ENCODE measurements around the gene TBL1XR1. TPM values are rescaled to one million over a fixed set of nuclear protein-coding genes. Genes with fewer than 3 reads are reported as not detected.
A peak's percentile ranks its signal among the peaks of the same experiment; 100 is the strongest.

TBL1XR1 gene
- total RNA-seq, 1 donor from 2014 or later = 203 TPM

GRCh38 chr3:177236704-177237103 is 39.4 kb upstream of the TBL1XR1 start:
- Histone ChIP-seq H3K4me3 (ENCODE audit: low read depth, low read length) (no peak overlapping the region), H3K36me3 (ENCODE audit: control insufficient read depth, insufficient read depth, low read length) (no peaks in the 10 kb centered on the region), H3K27me3 (ENCODE audit: control insufficient read depth, insufficient read depth, low read length) (no peaks in the 10 kb centered on the region)
- DNase-seq (ENCODE audit: low read depth) = peak; percentile 38
- TF ChIP-seq CTCF (IDR thresholded peaks at IDR 0.05; ENCODE audit: insufficient read depth, low read length, severe bottlenecking) = no peak
- no peak for FAIRE-seq

- TF ChIP-seq CTCF (IDR thresholded peaks at IDR 0.05; ENCODE audit: insufficient read depth, low read length, severe bottlenecking) = no peak
- Histone ChIP-seq H3K4me3 (ENCODE audit: low read depth, low read length) (no peak overlapping the region), H3K27me3 (ENCODE audit: control insufficient read depth, insufficient read depth, low read length) (no peaks in the 10 kb centered on the region), H3K36me3 (ENCODE audit: control insufficient read depth, insufficient read depth, low read length) (no peaks in the 10 kb centered on the region)
- FAIRE-seq = no peak
- no peak for DNase-seq (ENCODE audit: low read depth)
These were observed 36.8 kb upstream of the TBL1XR1 start for GRCh38 chr3:177234121-177234520.

GRCh38 chr3:177231242-177231641 is 34.0 kb upstream of the TBL1XR1 start:
- H3K27me3 ChIP-seq (ENCODE audit: control insufficient read depth, insufficient read depth, low read length) = no peaks in the 10 kb centered on the region
- no peak overlapping the region for H3K4me3 ChIP-seq (ENCODE audit: low read depth, low read length)
- TF ChIP-seq CTCF (IDR thresholded peaks at IDR 0.05; ENCODE audit: insufficient read depth, low read length, severe bottlenecking) = no peak
- DNase-seq (ENCODE audit: low read depth) (no peak), FAIRE-seq (no peak)
- no peaks in the 10 kb centered on the region for H3K36me3 ChIP-seq (ENCODE audit: control insufficient read depth, insufficient read depth, low read length)

- no peaks in the 10 kb centered on the region for H3K36me3 ChIP-seq (ENCODE audit: control insufficient read depth, insufficient read depth, low read length)
- no peak overlapping the region for H3K4me3 ChIP-seq (ENCODE audit: low read depth, low read length)
- no peak for TF ChIP-seq CTCF (IDR thresholded peaks at IDR 0.05; ENCODE audit: insufficient read depth, low read length, severe bottlenecking)
- no peaks in the 10 kb centered on the region for H3K27me3 ChIP-seq (ENCODE audit: control insufficient read depth, insufficient read depth, low read length)
- FAIRE-seq (no peak), DNase-seq (ENCODE audit: low read depth) (no peak)
These were observed 33.4 kb upstream of the TBL1XR1 start for GRCh38 chr3:177230641-177231040.

GRCh38 chr3:177229791-177230190 is 32.5 kb upstream of the TBL1XR1 start:
- Histone ChIP-seq H3K36me3 (ENCODE audit: control insufficient read depth, insufficient read depth, low read length) (no peaks in the 10 kb centered on the region), H3K4me3 (ENCODE audit: low read depth, low read length) (no peak overlapping the region), H3K27me3 (ENCODE audit: control insufficient read depth, insufficient read depth, low read length) (no peaks in the 10 kb centered on the region)
- no peak for FAIRE-seq
- DNase-seq (ENCODE audit: low read depth) = no peak
- no peak for TF ChIP-seq CTCF (IDR thresholded peaks at IDR 0.05; ENCODE audit: insufficient read depth, low read length, severe bottlenecking)

GRCh38 chr3:177228601-177229190 is 31.4 kb upstream of the TBL1XR1 start:
- FAIRE-seq = no peak
- Histone ChIP-seq H3K4me3 (ENCODE audit: low read depth, low read length) (no peak overlapping the region), H3K36me3 (ENCODE audit: control insufficient read depth, insufficient read depth, low read length) (no peaks in the 10 kb centered on the region), H3K27me3 (ENCODE audit: control insufficient read depth, insufficient read depth, low read length) (no peaks in the 10 kb centered on the region)
- DNase-seq (ENCODE audit: low read depth) = no peak
- TF ChIP-seq CTCF (IDR thresholded peaks at IDR 0.05; ENCODE audit: insufficient read depth, low read length, severe bottlenecking) = no peak

Data from bronchial epithelial cell (primary cell).